NK-92 (cell line): ENCODE measurements around the gene SCAF4.
"Not testable (repeated sequence)": the region's sequence is repeated elsewhere in the genome, so short reads cannot be mapped to it uniquely, and the experiment has no call there.

Experiments used
- DNase-seq: peaks from one replicate; lab custom pipeline; 2025; ENCODE audit not compliant: unreplicated experiment; lab: John Stamatoyannopoulos, UW

The SCAF4 gene

DNA sequence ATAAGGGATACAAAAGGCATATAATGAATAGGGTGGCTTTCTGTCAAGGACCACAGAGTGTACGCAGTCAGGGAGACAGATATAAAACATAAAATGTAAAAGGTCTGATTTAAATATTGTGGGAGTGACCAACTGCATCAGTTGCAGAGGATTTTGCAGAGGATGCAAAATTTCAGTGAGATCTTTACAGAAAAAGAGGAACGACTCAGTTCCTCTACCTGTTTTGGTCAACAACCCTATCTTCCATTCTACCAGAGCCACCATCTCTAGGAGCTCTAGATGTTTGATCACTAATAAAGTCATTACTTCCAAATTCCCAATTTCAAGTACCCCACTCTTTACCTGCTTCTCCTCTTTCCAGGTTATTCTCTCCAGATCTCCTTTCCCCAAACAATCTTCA, 56.0 kb downstream of the SCAF4 start:
- DNase-seq = no peak

DNA sequence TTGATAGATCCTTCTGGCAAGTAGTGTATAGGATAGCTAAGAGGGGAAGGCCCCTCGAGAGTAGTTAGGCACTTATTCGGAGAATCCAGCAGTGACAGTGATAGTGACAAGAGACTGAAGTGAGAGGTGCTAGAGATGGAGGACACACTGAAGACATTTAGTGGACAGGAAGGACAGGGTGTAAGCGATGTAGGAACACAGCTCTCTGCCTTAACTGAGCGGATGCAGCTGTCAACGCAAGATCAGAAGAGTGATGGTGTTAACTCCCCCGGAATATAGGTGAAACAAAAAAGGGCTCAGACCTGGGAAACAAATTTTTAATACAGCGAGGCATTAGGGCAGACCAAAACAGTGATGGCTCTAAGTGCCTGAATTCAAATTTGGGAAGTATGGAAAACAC, 56.6 kb downstream of the SCAF4 start:
- DNase-seq = no peak

DNA sequence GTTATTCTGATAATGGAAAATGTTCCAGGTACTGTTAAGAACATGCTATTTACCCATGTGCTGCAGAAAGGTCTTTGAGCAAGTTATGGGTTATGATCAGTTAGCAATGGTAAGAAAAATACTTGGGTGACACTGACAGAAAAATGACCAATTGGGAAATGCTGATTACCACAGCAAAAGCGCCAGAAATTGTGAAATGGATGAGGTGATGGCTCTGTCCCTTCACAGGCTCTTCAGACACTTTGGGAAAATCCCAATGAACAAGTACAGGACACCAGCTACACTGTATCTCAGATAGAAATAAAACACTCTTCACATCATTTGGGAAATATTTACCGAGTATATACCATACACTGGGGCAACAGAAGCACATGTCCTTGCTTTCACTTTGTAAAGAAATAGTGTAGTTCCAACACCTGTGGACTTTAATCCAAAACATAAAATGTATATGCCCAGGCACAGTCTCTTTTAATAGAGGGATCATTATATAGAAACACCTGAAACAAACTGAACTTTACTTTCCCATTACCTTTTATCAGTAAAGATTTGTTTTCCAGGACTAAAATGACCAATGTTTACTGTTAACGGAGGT, 58.5 kb downstream of the SCAF4 start:
- no peak for DNase-seq

DNA sequence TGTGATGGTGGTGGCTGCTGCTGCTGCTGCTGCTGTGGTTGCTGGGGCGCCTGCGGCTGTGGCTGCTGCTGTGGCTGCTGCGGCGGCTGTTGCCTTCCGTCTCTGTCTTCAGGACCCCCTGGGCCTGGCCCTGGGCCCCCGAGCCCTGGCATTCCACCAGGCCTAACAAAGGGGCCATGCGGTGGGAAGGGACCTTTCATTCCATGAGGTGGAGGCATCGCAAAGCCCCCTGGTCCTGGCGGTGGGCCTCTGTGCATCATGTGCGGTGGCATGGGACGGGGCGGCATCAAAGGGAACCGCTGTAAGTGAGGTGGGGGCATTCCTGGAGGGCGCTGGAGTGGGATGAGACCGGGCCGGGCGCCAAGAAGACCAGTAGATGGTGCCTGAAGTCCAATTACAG, 60.0 kb downstream of the SCAF4 start:
- DNase-seq = no peak

DNA sequence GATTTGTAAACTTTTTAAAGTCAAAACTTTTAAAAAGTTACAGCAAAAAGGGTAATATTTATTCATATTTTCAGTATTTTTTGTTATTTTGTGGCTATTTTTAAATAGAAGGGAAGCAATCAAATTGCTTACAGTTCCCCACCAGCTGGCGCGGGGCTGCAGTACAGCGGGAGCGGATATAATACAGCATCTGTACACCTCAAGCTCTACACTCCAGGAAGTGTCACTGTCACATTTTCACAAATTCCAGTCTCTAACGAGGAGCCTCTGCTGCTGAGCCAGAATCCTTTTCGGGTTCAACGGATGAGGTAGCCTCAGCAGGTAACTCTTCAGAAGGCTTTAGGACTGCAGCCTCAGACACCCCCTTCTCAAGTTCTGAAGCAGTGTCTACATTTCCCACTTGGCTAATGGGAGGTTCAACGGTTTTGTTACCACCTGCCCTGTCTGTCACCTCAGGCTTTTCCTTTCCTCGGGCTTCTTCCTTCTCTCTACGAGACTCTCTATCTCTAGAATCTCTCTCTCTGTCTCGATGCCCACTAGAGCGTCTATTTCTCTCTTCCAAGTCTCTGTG, 60.7 kb downstream of the SCAF4 start:
- DNase-seq = no peak

DNA sequence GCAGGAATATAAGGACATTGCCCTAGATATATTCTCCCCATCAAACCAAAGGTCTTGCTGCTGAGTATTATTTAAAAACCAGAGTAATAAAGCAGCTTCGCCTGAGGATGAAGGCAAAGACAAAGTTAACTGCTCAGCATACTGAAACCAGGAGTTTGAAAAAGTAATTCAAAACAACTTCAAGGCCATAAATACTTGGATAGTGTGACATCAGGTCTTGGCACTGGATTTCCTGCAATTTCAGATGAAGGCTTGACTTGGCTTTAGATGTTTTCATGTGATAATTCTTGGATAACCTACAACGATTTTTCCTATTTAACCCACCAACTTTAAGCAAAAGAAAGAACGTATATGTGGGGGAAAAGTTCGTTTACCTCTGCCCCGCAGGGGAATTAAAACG, 61.8 kb downstream of the SCAF4 start:
- no peak for DNase-seq

DNA sequence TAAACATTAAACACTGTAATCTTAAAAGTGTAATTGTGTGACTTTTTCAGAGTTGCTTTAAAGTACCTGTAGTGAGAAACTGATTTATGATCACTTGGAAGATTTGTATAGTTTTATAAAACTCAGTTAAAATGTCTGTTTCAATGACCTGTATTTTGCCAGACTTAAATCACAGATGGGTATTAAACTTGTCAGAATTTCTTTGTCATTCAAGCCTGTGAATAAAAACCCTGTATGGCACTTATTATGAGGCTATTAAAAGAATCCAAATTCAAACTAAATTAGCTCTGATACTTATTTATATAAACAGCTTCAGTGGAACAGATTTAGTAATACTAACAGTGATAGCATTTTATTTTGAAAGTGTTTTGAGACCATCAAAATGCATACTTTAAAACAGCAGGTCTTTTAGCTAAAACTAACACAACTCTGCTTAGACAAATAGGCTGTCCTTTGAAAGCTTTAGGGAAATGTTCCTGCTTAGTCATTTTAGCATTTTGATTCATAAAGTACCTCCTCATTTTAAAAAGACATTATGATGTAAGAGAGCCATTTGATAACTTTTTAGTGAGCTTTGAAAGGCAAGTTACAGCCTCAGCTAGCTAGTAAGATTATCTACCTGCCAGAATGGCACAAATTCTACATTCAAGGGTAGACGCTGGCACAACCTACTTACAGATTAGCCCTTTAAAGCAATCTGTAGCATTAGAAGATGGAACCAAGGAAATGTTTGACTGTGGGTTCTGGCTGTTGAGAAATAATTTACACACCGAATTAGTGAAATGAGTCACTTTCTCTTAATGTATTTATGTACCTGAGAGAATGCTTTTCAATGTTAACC, 63.0 kb downstream of the SCAF4 start:
- no peak for DNase-seq

DNA sequence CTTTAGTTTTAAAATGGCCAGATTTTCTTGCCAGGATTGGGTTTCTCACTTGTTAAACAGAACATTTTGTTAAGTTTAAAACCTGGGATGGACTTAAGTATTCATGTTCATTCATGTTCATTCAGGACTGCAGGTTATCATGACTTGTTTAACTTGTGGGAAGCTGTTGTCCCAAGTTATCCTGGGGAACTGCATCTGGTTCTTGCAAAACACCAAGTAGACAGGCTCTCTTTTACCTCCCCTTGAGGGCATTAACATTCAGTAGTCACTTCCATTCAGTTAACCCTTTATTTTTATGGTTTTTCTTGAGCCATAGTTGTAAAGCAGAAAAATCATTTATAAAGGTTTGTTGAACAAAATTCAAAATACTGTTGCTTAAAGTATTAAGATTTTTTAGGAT, 64.3 kb downstream of the SCAF4 start:
- DNase-seq = no peak

DNA sequence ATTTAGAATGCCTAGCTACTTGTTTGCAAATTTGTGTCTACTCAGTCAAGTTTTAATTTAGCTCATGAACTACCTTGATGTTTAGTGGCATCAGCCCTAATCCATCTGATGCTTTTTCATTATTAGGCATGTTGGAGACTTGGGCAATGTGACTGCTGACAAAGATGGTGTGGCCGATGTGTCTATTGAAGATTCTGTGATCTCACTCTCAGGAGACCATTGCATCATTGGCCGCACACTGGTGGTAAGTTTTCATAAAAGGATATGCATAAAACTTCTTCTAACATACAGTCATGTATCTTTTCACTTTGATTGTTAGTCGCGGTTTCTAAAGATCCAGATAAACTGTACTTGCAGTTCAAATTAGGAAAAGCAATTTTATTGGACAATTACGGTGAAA, 64.8 kb downstream of the SCAF4 start:
- DNase-seq = no peak

DNA sequence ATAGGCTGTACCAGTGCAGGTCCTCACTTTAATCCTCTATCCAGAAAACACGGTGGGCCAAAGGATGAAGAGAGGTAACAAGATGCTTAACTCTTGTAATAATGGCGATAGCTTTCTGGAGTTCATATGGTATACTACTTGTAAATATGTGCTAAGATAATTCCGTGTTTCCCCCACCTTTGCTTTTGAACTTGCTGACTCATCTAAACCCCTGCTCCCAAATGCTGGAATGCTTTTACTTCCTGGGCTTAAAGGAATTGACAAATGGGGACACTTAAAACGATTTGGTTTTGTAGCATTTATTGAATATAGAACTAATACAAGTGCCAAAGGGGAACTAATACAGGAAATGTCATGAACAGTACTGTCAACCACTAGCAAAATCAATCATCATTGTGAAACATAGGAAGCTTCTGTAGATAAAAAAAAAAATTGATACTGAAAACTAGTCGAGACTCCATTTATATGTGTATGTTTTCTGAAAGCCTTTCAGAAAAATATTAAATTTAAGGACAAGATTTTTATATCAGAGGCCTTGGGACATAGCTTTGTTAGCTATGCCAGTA, 65.4 kb downstream of the SCAF4 start:
- no peak for DNase-seq

DNA sequence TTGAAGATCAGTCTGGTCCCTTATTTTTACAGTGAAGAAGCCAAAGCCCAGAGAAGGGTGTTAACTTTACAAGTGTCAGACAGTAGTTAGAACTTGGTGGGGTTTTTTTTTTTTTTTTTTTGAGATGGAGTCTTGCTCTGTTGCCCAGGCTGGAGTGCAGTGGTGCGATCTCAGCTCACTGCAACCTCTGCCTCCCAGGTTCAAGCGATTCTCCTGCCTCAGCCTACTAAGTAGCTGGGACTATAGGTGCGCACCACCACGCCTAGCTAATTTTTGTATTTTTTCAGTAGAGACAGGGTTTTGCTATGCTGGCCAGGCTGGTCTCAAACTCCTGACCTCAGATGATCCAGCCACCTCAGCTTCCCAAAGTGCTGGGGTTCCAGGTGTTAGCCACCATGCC, 66.0 kb downstream of the SCAF4 start:
- DNase-seq = not testable (repeated sequence)

DNA sequence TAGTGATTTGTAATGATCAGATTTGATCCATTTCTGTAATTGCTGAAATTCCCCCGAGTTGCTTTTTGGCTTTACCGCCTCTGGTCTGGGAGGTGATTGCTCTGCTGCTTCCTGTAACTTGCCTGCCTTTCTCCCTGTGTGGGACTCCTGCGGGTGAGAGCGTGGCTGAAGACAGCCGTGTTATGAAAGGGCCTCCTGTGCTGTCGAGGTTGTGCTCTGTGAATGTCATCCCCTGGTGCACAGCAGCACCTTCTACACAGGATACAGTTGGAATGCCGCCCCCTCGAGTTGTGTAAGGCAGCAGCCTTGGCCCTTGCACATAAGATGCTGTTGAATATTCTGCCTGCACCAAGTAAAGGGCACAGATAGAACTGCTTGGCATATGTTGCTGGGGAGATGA, 66.5 kb downstream of the SCAF4 start:
- DNase-seq = no peak

DNA sequence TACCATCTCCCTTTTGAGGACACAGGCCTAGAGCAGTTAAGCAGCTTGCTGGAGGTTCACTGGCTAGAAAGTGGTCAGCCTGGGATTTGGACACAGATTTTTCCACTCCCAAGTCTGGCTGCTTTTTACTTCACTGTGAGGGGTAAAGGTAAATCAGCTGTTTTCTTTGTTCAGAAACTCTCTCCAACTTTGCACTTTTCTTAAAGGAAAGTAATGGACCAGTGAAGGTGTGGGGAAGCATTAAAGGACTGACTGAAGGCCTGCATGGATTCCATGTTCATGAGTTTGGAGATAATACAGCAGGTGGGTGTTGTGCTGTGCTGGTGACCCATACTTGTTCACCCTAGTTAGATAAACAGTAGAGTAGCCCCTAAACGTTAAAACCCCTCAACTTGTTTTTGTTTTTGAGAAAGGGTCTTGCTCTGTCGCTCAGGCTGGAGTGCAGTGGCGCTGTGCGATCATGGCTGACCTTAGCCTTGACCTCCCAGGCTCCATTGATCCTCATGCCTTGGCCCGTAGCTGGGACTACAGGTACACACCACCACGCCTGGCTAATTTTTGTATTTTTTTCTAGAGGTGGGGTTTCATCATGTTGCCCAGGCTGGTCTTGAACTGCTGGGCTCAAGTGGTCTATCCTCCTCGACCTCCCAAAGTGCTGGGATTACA, 68.2 kb downstream of the SCAF4 start:
- no peak for DNase-seq

DNA sequence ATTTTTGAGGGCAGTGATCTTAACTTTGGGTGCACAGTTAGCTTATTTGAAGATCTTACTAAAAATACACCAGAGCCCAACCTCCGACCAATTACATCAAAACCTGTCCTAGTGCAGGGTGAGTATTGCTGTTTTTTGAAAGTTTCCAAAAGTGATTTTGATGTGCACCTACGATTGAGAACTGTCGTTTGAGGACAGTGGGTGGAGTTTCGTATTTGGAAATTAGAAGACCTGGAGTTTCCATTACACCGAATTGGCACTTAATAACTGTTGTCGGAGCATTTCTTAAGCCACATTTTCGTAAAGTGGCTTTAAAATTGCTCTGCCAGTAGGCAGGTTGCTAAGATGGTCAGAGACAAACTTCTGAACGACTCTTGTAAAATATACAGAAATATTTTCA, 71.3 kb downstream of the SCAF4 start:
- DNase-seq = no peak

DNA sequence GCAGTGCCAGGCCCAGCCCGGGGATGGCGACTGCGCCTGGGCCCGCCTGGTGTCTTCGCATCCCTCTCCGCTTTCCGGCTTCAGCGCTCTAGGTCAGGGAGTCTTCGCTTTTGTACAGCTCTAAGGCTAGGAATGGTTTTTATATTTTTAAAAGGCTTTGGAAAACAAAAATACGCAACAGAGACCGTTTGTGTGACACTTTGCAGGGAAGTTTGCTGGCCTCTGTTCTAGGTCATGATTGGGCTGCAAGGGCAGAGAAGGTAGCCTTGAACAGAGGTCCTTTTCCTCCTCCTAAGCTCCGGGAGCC, 71.7 kb downstream of the SCAF4 start:
- DNase-seq = no peak

DNA sequence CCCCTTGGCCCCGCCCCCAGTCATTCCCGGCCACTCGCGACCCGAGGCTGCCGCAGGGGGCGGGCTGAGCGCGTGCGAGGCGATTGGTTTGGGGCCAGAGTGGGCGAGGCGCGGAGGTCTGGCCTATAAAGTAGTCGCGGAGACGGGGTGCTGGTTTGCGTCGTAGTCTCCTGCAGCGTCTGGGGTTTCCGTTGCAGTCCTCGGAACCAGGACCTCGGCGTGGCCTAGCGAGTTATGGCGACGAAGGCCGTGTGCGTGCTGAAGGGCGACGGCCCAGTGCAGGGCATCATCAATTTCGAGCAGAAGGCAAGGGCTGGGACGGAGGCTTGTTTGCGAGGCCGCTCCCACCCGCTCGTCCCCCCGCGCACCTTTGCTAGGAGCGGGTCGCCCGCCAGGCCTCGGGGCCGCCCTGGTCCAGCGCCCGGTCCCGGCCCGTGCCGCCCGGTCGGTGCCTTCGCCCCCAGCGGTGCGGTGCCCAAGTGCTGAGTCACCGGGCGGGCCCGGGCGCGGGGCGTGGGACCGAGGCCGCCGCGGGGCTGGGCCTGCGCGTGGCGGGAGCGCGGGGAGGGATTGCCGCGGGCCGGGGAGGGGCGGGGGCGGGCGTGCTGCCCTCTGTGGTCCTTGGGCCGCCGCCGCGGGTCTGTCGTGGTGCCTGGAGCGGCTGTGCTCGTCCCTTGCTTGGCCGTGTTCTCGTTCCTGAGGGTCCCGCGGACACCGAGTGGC, 72.2 kb downstream of the SCAF4 start, which contains the start of gene SOD1:
Gene SOD1, plus strand, starts transcription at position 158 of the 723 bp plus-strand sequence. Its CDS starts 77 bp downstream, at position 235.
- DNase-seq = peak; percentile 67

DNA sequence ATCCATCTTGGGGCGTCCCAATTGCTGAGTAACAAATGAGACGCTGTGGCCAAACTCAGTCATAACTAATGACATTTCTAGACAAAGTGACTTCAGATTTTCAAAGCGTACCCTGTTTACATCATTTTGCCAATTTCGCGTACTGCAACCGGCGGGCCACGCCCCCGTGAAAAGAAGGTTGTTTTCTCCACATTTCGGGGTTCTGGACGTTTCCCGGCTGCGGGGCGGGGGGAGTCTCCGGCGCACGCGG, 72.7 kb downstream of the SCAF4 start:
- DNase-seq = no peak

DNA sequence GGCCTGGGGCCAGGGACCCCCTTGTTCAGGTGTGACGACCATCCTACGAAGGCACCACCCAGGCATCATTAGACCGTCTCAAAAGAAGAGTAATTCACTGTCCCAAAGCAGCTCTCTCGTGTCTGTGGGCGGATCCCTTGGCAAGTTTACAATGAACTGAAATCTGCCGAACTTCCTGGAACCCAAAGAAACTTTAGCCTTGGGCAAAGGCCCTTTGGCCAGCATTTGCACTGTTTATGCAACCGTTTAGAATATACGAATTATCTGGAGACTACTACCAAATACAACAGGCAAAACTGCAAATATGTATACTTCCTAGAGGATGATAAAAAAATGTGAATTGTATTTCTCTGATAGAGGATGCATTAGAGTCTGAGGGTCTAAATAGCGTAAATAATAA, 73.9 kb downstream of the SCAF4 start:
- DNase-seq = no peak

DNA sequence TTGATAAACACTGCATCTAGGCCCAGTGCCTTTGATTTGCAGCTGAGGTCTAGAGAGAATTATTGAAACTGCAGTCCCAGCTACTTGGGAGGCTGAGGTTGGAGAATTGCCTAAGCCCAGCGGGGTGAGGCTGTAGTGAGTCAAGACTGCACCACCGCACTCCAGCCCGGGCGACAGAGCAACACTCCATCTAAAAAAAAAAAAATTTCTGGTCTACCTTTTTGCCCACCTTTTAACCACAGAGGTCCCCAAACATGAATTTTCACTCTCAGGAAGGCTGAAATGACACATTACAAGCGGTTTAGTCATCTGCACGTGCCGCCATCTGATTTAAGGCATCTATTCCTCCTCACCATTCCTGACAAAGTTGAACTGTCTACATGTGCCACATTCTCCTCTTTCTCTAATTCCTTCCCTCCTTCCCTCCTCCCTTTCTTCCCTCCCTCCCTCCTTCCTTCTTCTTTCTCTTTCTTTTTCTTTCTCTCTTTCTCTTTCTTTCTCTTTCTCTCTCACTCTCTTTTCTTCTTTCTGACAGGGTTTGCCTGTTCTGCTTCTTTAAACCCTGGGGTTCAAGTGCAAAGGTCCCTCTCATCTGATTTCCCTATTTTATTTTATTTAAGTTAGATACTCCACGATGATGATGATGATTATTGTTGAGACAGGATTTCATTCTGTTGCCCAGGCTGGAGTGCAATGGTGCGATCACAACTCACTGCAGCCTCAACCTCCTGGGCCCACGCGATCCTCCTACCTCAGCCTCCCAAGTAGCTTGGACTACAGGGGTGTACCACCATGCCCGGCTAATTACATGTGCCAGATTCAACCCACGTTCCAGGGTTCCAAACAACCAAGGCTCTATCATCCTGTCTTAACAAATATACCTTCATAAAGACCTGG, 75.5 kb downstream of the SCAF4 start:
- DNase-seq = no peak

DNA sequence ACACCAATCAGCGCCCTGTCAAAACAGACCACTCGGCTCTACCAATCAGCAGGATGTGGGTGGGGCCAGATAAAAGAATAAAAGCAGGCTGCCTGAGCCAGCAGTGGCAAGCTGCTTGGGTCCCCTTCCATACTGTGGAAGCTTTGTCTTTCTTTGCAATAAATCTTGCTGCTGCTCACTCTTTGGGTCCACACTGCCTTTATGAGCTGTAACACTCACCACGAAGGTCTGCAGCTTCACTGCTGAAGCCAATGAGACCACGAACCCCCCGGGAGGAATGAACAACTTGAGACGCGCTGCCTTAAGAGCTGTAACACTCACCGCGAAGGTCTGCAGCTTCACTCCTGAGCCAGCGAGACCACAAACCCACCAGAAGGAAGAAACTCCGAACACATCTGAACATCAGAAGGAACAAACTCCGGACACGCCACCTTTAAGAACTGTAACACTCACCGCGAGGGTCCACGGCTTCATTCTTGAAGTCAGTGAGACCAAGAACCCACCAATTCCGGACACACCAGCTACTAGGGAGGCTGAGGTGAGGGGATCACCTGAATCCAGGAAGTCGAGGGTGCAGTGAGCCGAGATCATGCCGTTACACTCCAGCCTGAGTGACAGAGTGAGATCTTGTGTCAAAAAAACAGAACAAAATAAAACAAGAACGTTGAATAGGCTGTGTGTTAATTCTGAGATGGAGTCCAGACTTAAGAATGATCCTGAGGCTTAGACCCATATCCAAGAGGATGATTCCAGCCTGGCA, 76.9 kb downstream of the SCAF4 start:
- not testable (repeated sequence) for DNase-seq
